ENCODE results near the gene ABLIM3. TPM values are rescaled to one million over a fixed set of nuclear protein-coding genes. Genes with fewer than 3 reads are reported as not detected.

ABLIM3 gene
- total RNA-seq, 4 donors from 2014 or later: 4.2 to 6.5 (median 4.7) TPM

- Histone ChIP-seq H3K4me3 (no peak overlapping the region), H3K36me3 (no peaks in the 10 kb centered on the region), H3K4me1 (peaks cover 0 to 10% (median 3%) of the 10 kb centered on the region in 4 donors), H3K27me3 (peaks cover 28% of the 10 kb centered on the region), H3K9me3 (peaks cover 9 to 12% of the 10 kb centered on the region in 2 donors), H3K27ac (no peak overlapping the region)
- in situ Hi-C loops (cut with MboI; ENCODE audit: low pct_ligation_motif_present in 1 of 4, low pct_unique_long_range_greater_than_20kb in 1 of 4, low sequenced_read_pairs in 3 of 4) (no loop called here), intact Hi-C loops (cut with DNase I; ENCODE audit: low total_unique reads) (no loop called here)
- WGBS, 2 donors (ENCODE audit: low coverage in 1 of 2): 87 to 92% methylated on average over 7 to 9 of the region's 9 CpGs
- TF ChIP-seq, protein P1, sequence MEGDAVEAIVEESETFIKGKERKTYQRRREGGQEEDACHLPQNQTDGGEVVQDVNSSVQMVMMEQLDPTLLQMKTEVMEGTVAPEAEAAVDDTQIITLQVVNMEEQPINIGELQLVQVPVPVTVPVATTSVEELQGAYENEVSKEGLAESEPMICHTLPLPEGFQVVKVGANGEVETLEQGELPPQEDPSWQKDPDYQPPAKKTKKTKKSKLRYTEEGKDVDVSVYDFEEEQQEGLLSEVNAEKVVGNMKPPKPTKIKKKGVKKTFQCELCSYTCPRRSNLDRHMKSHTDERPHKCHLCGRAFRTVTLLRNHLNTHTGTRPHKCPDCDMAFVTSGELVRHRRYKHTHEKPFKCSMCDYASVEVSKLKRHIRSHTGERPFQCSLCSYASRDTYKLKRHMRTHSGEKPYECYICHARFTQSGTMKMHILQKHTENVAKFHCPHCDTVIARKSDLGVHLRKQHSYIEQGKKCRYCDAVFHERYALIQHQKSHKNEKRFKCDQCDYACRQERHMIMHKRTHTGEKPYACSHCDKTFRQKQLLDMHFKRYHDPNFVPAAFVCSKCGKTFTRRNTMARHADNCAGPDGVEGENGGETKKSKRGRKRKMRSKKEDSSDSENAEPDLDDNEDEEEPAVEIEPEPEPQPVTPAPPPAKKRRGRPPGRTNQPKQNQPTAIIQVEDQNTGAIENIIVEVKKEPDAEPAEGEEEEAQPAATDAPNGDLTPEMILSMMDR (IDR thresholded peaks at IDR 0.05): no peak
- no peak for TF ChIP-seq EP300 (IDR thresholded peaks at IDR 0.05; ENCODE audit: low read depth)
- TF ChIP-seq POLR2A (IDR thresholded peaks at IDR 0.05): no peak
- no peak for TF ChIP-seq POLR2AphosphoS5 (IDR thresholded peaks at IDR 0.05)
- DNase-seq: no peak
These were observed 126.1 kb downstream of the ABLIM3 start for GRCh38 chr5:149267241-149267973.

GRCh38 chr5:149268928-149269557, 127.8 kb downstream of the ABLIM3 start:
- peaks cover 9 to 12% of the 10 kb centered on the region in 2 donors for H3K9me3 ChIP-seq
- 53 to 60% methylated on average over 6 of the region's 6 CpGs for WGBS, 2 donors (ENCODE audit: low coverage in 1 of 2)
- H3K27me3 ChIP-seq: peaks cover 36% of the 10 kb centered on the region
- H3K4me3 ChIP-seq: no peak overlapping the region
- DNase-seq: no peak
- TF ChIP-seq, protein P1 (IDR thresholded peaks at IDR 0.05): peak; percentile 63 to 74 (median 71)
- no peak for TF ChIP-seq EP300 (IDR thresholded peaks at IDR 0.05; ENCODE audit: low read depth)
- TF ChIP-seq POLR2A (IDR thresholded peaks at IDR 0.05): no peak
- no peak for TF ChIP-seq POLR2AphosphoS5 (IDR thresholded peaks at IDR 0.05)
- H3K27ac ChIP-seq: no peak overlapping the region
- H3K4me1 ChIP-seq: peaks cover 0 to 15% (median 3%) of the 10 kb centered on the region in 4 donors
- in situ Hi-C loops (cut with MboI; ENCODE audit: low pct_ligation_motif_present in 1 of 4, low pct_unique_long_range_greater_than_20kb in 1 of 4, low sequenced_read_pairs in 3 of 4): no loop called here
- intact Hi-C loops (cut with DNase I; ENCODE audit: low total_unique reads): no loop called here
- H3K36me3 ChIP-seq: no peaks in the 10 kb centered on the region

- TF ChIP-seq POLR2A (IDR thresholded peaks at IDR 0.05) (no peak), POLR2AphosphoS5 (IDR thresholded peaks at IDR 0.05) (no peak), EP300 (IDR thresholded peaks at IDR 0.05; ENCODE audit: low read depth) (no peak)
- TF ChIP-seq, protein P1 (IDR thresholded peaks at IDR 0.05): no peak
- peaks cover 9 to 12% of the 10 kb centered on the region in 2 donors for H3K9me3 ChIP-seq
- in situ Hi-C loops (cut with MboI; ENCODE audit: low pct_ligation_motif_present in 1 of 4, low pct_unique_long_range_greater_than_20kb in 1 of 4, low sequenced_read_pairs in 3 of 4) (no loop called here), intact Hi-C loops (cut with DNase I; ENCODE audit: low total_unique reads) (loop anchor here (5.0 kb wide), 1 partner anchor 129 kb away; the partner anchor contains the start of gene ABLIM3)
- no peak for DNase-seq
- H3K27ac ChIP-seq: peak overlapping the region in 3 of 4 donors; percentile 26 to 60 (median 53)
- H3K27me3 ChIP-seq: peaks cover 36% of the 10 kb centered on the region
- H3K36me3 ChIP-seq: no peaks in the 10 kb centered on the region
- peak overlapping the region; percentile 24 to 72 (median 50) for H3K4me3 ChIP-seq
- 16 to 19% methylated on average over 10 to 39 of the region's 40 CpGs for WGBS, 2 donors (ENCODE audit: low coverage in 1 of 2)
- H3K4me1 ChIP-seq: peaks cover 0 to 15% (median 3%) of the 10 kb centered on the region in 4 donors
These were observed 130.0 kb downstream of the ABLIM3 start for GRCh38 chr5:149271195-149271715.

Data from transverse colon (tissue), 4 donors.